SK-N-SH treated with all-trans-retinoic acid at 6 μM for 48 hours (cell line): ENCODE measurements around the gene TERC.
A peak's percentile ranks its signal among the peaks of the same experiment; 100 is the strongest.

ENCODE experiments used
- ATAC-seq: fragments of 200-7000 bp; cut with Tn5 transposase; 3 replicates; pipeline ENCODE4 v1.9.1; 2020; ENCODE audit warnings: mild to moderate bottlenecking, moderate library complexity
- ARNTL ChIP-seq: fragments of 450-650 bp; formaldehyde crosslinking; IDR thresholded peaks from 2 replicates; pipeline ENCODE4 v1.5.0; 2020; ENCODE audit warnings: low read depth, mild to moderate bottlenecking, moderate library complexity, borderline replicate concordance
- ESRRG ChIP-seq: fragments of 250-450 bp; sonication (Bioruptor Pico); IDR thresholded peaks from 2 replicates; pipeline ENCODE4 v1.6.1; 2021; ENCODE audit warnings: mild to moderate bottlenecking
- ISL1 ChIP-seq: fragments of 250-450 bp; sonication (Bioruptor Pico); IDR thresholded peaks from 2 replicates; pipeline ENCODE4 v2.1.2; 2022; ENCODE audit warnings: mild to moderate bottlenecking, moderate library complexity
- OSR1 ChIP-seq: fragments of 250-450 bp; sonication (Bioruptor Pico); IDR thresholded peaks from 2 replicates; pipeline ENCODE4 v1.8.0; 2022; ENCODE audit warnings: moderate library complexity, mild to moderate bottlenecking, inconsistent platforms
- PPARA ChIP-seq: fragments of 250-450 bp; sonication (Bioruptor Pico); IDR thresholded peaks from 2 replicates; pipeline ENCODE4 v1.5.0; 2020; ENCODE audit warnings: mild to moderate bottlenecking, borderline replicate concordance
- RARB ChIP-seq: fragments of 250-450 bp; sonication (Bioruptor Pico); IDR thresholded peaks from 2 replicates; pipeline ENCODE4 v1.8.0; 2021; ENCODE audit warnings: mild to moderate bottlenecking, moderate library complexity
- TCF4 ChIP-seq: fragments of 250-450 bp; sonication (Bioruptor Pico); IDR thresholded peaks from 2 replicates; pipeline ENCODE4 v1.8.0; 2021; ENCODE audit warnings: mild to moderate bottlenecking, moderate library complexity, borderline replicate concordance
- TOX ChIP-seq: fragments of 250-450 bp; sonication (Bioruptor Pico); IDR thresholded peaks from 2 replicates; pipeline ENCODE4 v1.8.0; 2021; ENCODE audit warnings: mild to moderate bottlenecking, moderate library complexity, borderline replicate concordance
- ZFP3 ChIP-seq: fragments of 250-450 bp; sonication (Bioruptor Pico); IDR thresholded peaks from 2 replicates; pipeline ENCODE4 v1.5.0; 2020; ENCODE audit warnings: mild to moderate bottlenecking, moderate library complexity
- ZFP30 ChIP-seq: fragments of 450-650 bp; formaldehyde crosslinking; IDR thresholded peaks from 2 replicates; pipeline ENCODE4 v1.5.0; 2022; ENCODE audit warnings: mild to moderate bottlenecking, moderate library complexity
- ZNF70 ChIP-seq: fragments of 450-650 bp; formaldehyde crosslinking; IDR thresholded peaks from 2 replicates; pipeline ENCODE4 v1.5.0; 2020; ENCODE audit warnings: mild to moderate bottlenecking, moderate library complexity
- ZNF8 ChIP-seq: fragments of 450-650 bp; formaldehyde crosslinking; IDR thresholded peaks from 2 replicates; pipeline ENCODE4 v1.5.0; 2020; ENCODE audit warnings: mild to moderate bottlenecking, moderate library complexity
- TF ChIP-seq, protein P1 (sequence below): fragments of 250-450 bp; sonication (Bioruptor Pico); IDR thresholded peaks from 2 replicates; pipeline ENCODE4 v1.5.1; 2021; ENCODE audit warnings: mild to moderate bottlenecking, moderate library complexity
- TF ChIP-seq, protein P2 (sequence below): fragments of 250-450 bp; sonication (Bioruptor Pico); IDR thresholded peaks from 2 replicates; pipeline ENCODE4 v1.5.0; 2020; ENCODE audit warnings: mild to moderate bottlenecking, moderate library complexity
- TF ChIP-seq, protein P3 (sequence below): fragments of 250-450 bp; sonication (Bioruptor Pico); IDR thresholded peaks from 2 replicates; pipeline ENCODE4 v1.8.0; 2020; ENCODE audit warnings: mild to moderate bottlenecking, moderate library complexity, borderline replicate concordance
- TF ChIP-seq, protein P4 (sequence below): fragments of 250-450 bp; sonication (Bioruptor Pico); IDR thresholded peaks from 2 replicates; pipeline ENCODE4 v1.5.1; 2020; ENCODE audit warnings: low read depth, mild to moderate bottlenecking, moderate library complexity

Gene TERC

DNA sequence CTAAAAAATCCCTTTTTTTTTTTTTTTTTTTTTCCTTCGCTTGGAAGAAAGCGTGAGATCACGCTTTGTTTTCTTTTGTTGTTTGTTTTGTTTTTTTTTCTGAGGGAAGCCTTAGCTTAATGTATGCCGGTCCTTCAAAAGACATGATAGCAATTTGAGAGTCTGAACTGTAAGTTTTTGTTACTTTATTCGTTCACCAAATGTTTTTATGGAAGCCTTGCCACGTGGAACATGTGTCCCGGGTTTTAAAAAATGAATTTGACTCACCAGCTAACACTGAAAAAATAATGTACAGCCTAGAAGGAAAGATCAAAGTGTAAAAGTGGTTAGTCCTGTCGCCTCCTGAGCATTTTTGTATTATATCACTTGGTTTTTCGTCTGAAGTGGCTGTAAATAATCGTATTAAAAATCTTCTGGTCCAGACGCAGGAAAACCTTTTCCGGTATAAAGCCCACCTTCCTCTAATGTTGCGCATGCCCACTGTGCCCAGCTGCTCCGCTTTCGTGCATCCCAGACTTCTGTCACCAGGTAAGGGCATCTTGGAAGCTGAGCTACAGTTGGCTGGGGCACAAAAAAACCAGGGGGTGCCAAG lies 7.5 kb upstream of the TERC start (continued):
- TF ChIP-seq, protein P1, sequence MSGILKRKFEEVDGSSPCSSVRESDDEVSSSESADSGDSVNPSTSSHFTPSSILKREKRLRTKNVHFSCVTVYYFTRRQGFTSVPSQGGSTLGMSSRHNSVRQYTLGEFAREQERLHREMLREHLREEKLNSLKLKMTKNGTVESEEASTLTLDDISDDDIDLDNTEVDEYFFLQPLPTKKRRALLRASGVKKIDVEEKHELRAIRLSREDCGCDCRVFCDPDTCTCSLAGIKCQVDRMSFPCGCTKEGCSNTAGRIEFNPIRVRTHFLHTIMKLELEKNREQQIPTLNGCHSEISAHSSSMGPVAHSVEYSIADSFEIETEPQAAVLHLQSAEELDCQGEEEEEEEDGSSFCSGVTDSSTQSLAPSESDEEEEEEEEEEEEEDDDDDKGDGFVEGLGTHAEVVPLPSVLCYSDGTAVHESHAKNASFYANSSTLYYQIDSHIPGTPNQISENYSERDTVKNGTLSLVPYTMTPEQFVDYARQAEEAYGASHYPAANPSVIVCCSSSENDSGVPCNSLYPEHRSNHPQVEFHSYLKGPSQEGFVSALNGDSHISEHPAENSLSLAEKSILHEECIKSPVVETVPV (CRISPR knock-in tag): no peak
- TF ChIP-seq, protein P2, sequence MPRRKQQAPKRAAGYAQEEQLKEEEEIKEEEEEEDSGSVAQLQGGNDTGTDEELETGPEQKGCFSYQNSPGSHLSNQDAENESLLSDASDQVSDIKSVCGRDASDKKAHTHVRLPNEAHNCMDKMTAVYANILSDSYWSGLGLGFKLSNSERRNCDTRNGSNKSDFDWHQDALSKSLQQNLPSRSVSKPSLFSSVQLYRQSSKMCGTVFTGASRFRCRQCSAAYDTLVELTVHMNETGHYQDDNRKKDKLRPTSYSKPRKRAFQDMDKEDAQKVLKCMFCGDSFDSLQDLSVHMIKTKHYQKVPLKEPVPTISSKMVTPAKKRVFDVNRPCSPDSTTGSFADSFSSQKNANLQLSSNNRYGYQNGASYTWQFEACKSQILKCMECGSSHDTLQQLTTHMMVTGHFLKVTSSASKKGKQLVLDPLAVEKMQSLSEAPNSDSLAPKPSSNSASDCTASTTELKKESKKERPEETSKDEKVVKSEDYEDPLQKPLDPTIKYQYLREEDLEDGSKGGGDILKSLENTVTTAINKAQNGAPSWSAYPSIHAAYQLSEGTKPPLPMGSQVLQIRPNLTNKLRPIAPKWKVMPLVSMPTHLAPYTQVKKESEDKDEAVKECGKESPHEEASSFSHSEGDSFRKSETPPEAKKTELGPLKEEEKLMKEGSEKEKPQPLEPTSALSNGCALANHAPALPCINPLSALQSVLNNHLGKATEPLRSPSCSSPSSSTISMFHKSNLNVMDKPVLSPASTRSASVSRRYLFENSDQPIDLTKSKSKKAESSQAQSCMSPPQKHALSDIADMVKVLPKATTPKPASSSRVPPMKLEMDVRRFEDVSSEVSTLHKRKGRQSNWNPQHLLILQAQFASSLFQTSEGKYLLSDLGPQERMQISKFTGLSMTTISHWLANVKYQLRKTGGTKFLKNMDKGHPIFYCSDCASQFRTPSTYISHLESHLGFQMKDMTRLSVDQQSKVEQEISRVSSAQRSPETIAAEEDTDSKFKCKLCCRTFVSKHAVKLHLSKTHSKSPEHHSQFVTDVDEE (CRISPR knock-in tag): no peak
- TF ChIP-seq TCF4: no peak
- TF ChIP-seq ESRRG (CRISPR knock-in tag): no peak
- no peak for TF ChIP-seq PPARA (CRISPR knock-in tag)
- no peak for TF ChIP-seq OSR1 (CRISPR knock-in tag)
- TF ChIP-seq ARNTL (CRISPR knock-in tag): no peak
- TF ChIP-seq ZNF8: no peak
- TF ChIP-seq, all 23 proteins: peak for 0

DNA sequence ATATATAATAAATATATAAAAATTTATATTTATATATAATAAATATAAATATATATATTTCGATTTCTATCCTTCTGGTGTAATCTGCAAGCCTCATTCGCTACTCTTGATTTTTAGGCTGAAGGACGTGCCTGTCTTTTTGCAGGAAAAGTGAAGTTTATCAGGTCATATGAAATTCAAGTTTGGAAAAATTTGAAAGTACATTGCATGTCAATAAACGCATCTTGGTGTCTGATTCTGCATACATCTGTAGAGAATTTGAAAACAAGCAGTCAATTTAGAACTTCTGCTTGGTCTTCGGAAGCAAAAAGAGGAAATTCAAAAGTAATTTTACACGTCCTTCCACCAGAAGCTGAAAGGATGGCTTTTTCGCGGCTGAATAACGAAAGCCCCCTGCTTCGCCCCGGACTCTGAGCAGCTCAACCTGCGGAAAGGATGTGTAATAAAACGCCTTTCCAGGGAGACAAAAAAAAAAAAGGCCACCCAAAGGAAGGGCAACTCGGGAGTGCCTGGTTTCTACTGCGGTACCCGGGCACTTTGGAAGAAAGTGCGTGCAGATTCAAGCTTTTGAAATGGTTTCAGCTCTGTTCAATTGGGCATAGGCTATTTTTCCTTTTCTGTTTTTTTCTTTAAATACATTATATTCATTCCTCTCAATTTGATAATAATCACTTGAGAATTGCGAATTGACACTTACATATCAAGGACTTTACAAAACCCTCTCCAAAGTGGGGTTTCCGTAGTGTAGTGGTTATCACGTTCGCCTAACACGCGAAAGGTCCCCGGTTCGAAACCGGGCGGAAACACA lies 6.8 kb upstream of the TERC start:
- ATAC-seq: peak; percentile 39
- TF ChIP-seq ZNF70: no peak
- no peak for TF ChIP-seq ESRRG (CRISPR knock-in tag)
- no peak for TF ChIP-seq RARB (CRISPR knock-in tag)
- TF ChIP-seq ISL1 (CRISPR knock-in tag): no peak
- TF ChIP-seq, protein P3, sequence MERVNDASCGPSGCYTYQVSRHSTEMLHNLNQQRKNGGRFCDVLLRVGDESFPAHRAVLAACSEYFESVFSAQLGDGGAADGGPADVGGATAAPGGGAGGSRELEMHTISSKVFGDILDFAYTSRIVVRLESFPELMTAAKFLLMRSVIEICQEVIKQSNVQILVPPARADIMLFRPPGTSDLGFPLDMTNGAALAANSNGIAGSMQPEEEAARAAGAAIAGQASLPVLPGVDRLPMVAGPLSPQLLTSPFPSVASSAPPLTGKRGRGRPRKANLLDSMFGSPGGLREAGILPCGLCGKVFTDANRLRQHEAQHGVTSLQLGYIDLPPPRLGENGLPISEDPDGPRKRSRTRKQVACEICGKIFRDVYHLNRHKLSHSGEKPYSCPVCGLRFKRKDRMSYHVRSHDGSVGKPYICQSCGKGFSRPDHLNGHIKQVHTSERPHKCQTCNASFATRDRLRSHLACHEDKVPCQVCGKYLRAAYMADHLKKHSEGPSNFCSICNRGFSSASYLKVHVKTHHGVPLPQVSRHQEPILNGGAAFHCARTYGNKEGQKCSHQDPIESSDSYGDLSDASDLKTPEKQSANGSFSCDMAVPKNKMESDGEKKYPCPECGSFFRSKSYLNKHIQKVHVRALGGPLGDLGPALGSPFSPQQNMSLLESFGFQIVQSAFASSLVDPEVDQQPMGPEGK: no peak
- no peak for TF ChIP-seq ZNF8
- no peak for TF ChIP-seq ZFP30 (CRISPR knock-in tag)
- TF ChIP-seq TOX: no peak
- TF ChIP-seq, all 23 proteins: peak for 0

DNA sequence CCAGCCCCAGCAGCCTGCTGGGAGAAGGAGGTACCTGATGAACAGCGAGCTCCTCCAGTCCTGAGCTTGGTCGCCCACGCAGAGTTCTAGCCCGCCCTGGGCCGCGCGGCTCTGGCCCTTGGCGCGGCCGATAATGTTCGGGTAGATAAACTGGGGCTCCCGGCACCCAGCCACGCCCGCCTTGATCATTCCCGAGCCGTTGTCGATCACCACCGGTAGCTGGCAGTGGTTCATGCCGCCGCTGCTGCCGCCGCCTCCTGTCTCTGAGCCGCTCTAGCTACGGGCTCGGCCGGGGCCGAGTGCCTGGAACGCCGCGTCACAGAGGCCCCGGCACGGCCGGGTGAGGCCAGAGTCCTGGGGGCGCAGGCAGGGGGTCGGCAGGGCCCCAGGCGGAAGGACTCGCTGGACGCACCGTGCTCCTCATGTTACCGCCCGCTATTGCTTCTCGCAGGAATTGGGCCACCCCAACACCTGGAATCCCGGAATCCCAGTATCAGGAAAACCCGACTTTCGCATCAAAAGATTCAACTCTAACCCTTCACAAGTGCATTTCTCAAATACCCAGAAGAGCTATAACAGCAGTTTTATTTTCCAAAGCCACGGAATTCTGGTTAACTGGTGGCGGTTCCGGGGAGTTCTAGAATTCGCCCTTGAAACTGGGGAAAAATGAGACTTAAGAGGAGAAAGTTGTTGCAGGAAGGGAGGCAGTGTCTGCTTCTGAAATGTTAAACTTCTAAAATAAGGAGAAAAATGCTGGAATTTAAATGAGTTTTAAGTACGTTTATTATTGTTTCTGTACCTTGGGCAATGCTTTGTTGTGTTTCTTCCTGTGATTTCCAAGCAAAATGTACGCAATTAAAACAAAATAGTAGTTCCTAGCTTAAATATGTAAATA lies 4.7 kb upstream of the TERC start, which contains the start of gene ACTRT3:
TSS of gene ACTRT3 (minus strand) at position 275 of the 895 bp plus-strand sequence. CDS start at position 234, 41 bp downstream.
- no peak for TF ChIP-seq RARB (CRISPR knock-in tag)
- TF ChIP-seq, protein P4, sequence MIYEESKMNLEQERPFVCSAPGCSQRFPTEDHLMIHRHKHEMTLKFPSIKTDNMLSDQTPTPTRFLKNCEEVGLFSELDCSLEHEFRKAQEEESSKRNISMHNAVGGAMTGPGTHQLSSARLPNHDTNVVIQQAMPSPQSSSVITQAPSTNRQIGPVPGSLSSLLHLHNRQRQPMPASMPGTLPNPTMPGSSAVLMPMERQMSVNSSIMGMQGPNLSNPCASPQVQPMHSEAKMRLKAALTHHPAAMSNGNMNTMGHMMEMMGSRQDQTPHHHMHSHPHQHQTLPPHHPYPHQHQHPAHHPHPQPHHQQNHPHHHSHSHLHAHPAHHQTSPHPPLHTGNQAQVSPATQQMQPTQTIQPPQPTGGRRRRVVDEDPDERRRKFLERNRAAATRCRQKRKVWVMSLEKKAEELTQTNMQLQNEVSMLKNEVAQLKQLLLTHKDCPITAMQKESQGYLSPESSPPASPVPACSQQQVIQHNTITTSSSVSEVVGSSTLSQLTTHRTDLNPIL (CRISPR knock-in tag): no peak
- 0 out of 2 replicates have a peak, but pooled peaks have one; percentile 42 for TF ChIP-seq ZFP3 (CRISPR knock-in tag)
- TF ChIP-seq, protein P1 (CRISPR knock-in tag): no peak
- TF ChIP-seq ZNF8: no peak
- peak; percentile 33 for ATAC-seq
